SK-N-SH treated with all-trans-retinoic acid at 6 μM for 48 hours (cell line): ENCODE measurements around the gene HMX1.

Experiments used
- ATAC-seq: fragments of 200-7000 bp; cut with Tn5 transposase; 3 replicates; pipeline ENCODE4 v1.9.1; 2020; ENCODE audit warnings: mild to moderate bottlenecking, moderate library complexity
- ARNTL ChIP-seq: fragments of 450-650 bp; formaldehyde crosslinking; IDR thresholded peaks from 2 replicates; pipeline ENCODE4 v1.5.0; 2020; ENCODE audit warnings: low read depth, mild to moderate bottlenecking, moderate library complexity, borderline replicate concordance
- BACH2 ChIP-seq: fragments of 250-450 bp; sonication (Bioruptor Pico); IDR thresholded peaks from 2 replicates; pipeline ENCODE4 v1.9.0; 2021; ENCODE audit warnings: mild to moderate bottlenecking, borderline replicate concordance
- CSDC2 ChIP-seq: fragments of 250-450 bp; sonication (Bioruptor Pico); IDR thresholded peaks from 2 replicates; pipeline ENCODE4 v1.5.0; 2020; ENCODE audit warnings: mild to moderate bottlenecking, moderate library complexity
- ESRRG ChIP-seq: fragments of 250-450 bp; sonication (Bioruptor Pico); IDR thresholded peaks from 2 replicates; pipeline ENCODE4 v1.6.1; 2021; ENCODE audit warnings: mild to moderate bottlenecking
- GLIS3 ChIP-seq: fragments of 250-450 bp; sonication (Bioruptor Pico); IDR thresholded peaks from 2 replicates; pipeline ENCODE4 v1.5.0; 2020; ENCODE audit warnings: mild to moderate bottlenecking, moderate library complexity
- OSR1 ChIP-seq: fragments of 250-450 bp; sonication (Bioruptor Pico); IDR thresholded peaks from 2 replicates; pipeline ENCODE4 v1.8.0; 2022; ENCODE audit warnings: moderate library complexity, mild to moderate bottlenecking, inconsistent platforms
- PPARA ChIP-seq: fragments of 250-450 bp; sonication (Bioruptor Pico); IDR thresholded peaks from 2 replicates; pipeline ENCODE4 v1.5.0; 2020; ENCODE audit warnings: mild to moderate bottlenecking, borderline replicate concordance
- TCF4 ChIP-seq: fragments of 250-450 bp; sonication (Bioruptor Pico); IDR thresholded peaks from 2 replicates; pipeline ENCODE4 v1.8.0; 2021; ENCODE audit warnings: mild to moderate bottlenecking, moderate library complexity, borderline replicate concordance
- TOX ChIP-seq: fragments of 250-450 bp; sonication (Bioruptor Pico); IDR thresholded peaks from 2 replicates; pipeline ENCODE4 v1.8.0; 2021; ENCODE audit warnings: mild to moderate bottlenecking, moderate library complexity, borderline replicate concordance
- ZC3H10 ChIP-seq: fragments of 250-450 bp; sonication (Bioruptor Pico); IDR thresholded peaks from 2 replicates; pipeline ENCODE4 v1.5.1; 2021; ENCODE audit warnings: mild to moderate bottlenecking, moderate library complexity
- ZFP3 ChIP-seq: fragments of 250-450 bp; sonication (Bioruptor Pico); IDR thresholded peaks from 2 replicates; pipeline ENCODE4 v1.5.0; 2020; ENCODE audit warnings: mild to moderate bottlenecking, moderate library complexity
- ZFP30 ChIP-seq: fragments of 450-650 bp; formaldehyde crosslinking; IDR thresholded peaks from 2 replicates; pipeline ENCODE4 v1.5.0; 2022; ENCODE audit warnings: mild to moderate bottlenecking, moderate library complexity
- ZNF565 ChIP-seq: fragments of 450-650 bp; formaldehyde crosslinking; conservative IDR thresholded peaks from 2 replicates; pipeline ENCODE4 v1.5.0; 2020; ENCODE audit warnings: low read depth, mild to moderate bottlenecking, moderate library complexity
- ZNF70 ChIP-seq: fragments of 450-650 bp; formaldehyde crosslinking; IDR thresholded peaks from 2 replicates; pipeline ENCODE4 v1.5.0; 2020; ENCODE audit warnings: mild to moderate bottlenecking, moderate library complexity
- ZNF8 ChIP-seq: fragments of 450-650 bp; formaldehyde crosslinking; IDR thresholded peaks from 2 replicates; pipeline ENCODE4 v1.5.0; 2020; ENCODE audit warnings: mild to moderate bottlenecking, moderate library complexity
- TF ChIP-seq, protein P1 (sequence below): fragments of 250-450 bp; sonication (Bioruptor Pico); IDR thresholded peaks from 2 replicates; pipeline ENCODE4 v1.5.1; 2021; ENCODE audit warnings: mild to moderate bottlenecking, moderate library complexity
- TF ChIP-seq, protein P2 (sequence below): fragments of 250-450 bp; sonication (Bioruptor Pico); IDR thresholded peaks from 2 replicates; pipeline ENCODE4 v1.5.0; 2020; ENCODE audit warnings: mild to moderate bottlenecking, moderate library complexity
- TF ChIP-seq, protein P3 (sequence below): fragments of 250-450 bp; sonication (Bioruptor Pico); IDR thresholded peaks from 2 replicates; pipeline ENCODE4 v1.8.0; 2020; ENCODE audit warnings: mild to moderate bottlenecking, moderate library complexity, borderline replicate concordance
- TF ChIP-seq, protein P4 (sequence below): fragments of 250-450 bp; sonication (Bioruptor Pico); IDR thresholded peaks from 2 replicates; pipeline ENCODE4 v1.5.1; 2020; ENCODE audit warnings: low read depth, mild to moderate bottlenecking, moderate library complexity

Gene HMX1

DNA sequence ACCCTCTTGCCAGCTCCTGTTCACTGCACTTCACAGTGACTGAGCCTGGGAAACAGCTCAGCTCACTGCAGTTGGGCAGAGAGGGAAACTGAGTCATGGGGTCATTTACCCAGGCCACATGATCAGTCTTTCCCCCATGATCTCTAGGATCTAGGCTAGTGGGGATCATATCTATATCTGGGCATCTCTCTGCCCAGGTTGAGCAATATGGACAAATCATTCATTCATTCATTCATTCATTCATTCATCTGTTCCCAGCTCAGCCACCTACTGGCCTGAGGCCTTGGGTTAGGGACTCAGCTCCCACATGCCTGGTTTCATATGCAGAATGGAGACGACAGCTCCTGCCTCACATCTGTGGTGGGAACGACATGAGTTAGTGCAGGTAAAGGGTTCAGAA lies 45.3 kb upstream of the HMX1 start:
- TF ChIP-seq PPARA (CRISPR knock-in tag) = no peak
- TF ChIP-seq, protein P1, sequence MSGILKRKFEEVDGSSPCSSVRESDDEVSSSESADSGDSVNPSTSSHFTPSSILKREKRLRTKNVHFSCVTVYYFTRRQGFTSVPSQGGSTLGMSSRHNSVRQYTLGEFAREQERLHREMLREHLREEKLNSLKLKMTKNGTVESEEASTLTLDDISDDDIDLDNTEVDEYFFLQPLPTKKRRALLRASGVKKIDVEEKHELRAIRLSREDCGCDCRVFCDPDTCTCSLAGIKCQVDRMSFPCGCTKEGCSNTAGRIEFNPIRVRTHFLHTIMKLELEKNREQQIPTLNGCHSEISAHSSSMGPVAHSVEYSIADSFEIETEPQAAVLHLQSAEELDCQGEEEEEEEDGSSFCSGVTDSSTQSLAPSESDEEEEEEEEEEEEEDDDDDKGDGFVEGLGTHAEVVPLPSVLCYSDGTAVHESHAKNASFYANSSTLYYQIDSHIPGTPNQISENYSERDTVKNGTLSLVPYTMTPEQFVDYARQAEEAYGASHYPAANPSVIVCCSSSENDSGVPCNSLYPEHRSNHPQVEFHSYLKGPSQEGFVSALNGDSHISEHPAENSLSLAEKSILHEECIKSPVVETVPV (CRISPR knock-in tag) = no peak

DNA sequence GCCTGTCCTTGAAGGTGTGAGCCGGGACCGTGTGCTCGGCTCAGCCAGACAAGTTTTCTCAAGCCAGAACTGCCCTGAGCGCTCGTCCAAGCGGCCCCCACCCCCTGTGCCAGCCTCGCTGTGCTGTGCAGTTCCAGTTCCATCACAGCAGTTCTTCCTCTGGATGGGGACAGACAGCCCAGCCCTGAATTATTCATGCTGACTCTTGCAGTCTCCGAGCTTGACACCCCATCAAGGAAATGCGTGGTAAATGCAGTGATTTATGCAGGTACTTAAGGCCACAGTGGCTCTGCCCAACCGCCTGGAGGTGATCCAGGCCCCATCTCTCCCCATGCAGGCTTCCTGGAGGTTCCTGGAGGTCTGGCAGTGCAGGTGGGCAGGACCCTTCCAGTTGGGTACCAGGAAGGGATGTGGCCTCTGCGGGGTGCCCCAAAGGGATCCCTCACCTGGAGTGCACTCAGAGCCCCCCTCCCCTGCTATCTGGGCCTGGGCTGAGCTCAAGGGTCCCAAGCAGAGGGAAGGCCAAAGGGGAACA lies 44.8 kb upstream of the HMX1 start:
- ATAC-seq = no peak

More for the DNA sequence above, 45.3 kb upstream of the HMX1 start:
- ATAC-seq = no peak

DNA sequence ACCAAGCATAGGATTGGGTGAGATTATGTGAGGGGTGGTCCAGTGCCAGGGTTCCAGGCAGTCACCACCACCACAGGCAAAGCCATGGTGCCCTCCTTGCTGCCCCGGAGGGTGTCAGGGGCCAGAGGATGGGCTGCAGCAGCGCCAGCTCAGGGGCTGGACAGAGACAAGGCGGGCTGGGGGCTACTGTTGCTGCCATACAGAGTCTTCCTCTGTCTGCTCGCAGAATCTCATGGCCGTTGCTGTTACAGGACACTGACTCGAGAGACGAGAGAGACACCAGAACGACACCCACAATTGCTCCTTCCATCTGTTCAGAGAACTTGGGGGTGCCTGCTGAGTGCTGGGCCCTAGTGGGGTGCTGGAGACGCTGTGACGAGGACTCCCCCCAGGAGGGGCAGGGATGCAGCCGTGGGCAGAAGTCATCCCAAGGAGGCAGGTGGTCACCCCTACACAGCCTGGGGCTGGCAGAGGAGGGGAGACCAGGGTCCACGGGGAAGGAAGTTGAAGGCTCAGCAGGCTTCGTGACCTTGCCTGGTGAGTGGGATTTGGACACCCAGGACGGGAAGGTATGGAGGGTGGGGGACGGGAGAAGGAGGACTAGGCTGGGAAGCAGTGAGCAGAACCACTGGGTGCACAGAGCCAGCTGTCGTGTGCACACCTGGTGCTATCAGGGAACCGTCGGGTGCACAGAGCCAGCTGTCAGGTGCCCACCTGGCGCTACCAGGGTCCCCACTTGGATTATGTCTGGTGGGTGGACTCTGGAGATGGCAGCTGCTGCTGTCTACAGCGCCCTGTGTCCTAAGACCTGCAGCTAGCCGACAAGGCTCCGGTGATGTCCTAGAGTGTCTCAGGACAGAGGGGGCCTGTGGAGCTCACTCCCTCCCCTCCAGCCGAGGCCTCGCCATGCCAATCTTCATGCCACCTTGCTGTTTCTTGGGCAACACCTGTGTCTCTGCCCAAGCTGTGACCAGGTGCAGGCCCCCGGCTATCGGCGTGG lies 43.9 kb upstream of the HMX1 start:
- no peak for ATAC-seq

More for the DNA sequence above, 44.8 kb upstream of the HMX1 start:
- TF ChIP-seq TCF4 (CRISPR knock-in tag) (no peak), ZFP3 (CRISPR knock-in tag) (no peak), BACH2 (no peak), OSR1 (CRISPR knock-in tag) (no peak), ZNF565 (CRISPR knock-in tag) (no peak), ZNF70 (CRISPR knock-in tag) (no peak), GLIS3 (CRISPR knock-in tag) (no peak), ZC3H10 (CRISPR knock-in tag) (no peak), PPARA (CRISPR knock-in tag) (no peak), ZFP30 (CRISPR knock-in tag) (no peak)
- TF ChIP-seq, protein P1 (CRISPR knock-in tag) = no peak

DNA sequence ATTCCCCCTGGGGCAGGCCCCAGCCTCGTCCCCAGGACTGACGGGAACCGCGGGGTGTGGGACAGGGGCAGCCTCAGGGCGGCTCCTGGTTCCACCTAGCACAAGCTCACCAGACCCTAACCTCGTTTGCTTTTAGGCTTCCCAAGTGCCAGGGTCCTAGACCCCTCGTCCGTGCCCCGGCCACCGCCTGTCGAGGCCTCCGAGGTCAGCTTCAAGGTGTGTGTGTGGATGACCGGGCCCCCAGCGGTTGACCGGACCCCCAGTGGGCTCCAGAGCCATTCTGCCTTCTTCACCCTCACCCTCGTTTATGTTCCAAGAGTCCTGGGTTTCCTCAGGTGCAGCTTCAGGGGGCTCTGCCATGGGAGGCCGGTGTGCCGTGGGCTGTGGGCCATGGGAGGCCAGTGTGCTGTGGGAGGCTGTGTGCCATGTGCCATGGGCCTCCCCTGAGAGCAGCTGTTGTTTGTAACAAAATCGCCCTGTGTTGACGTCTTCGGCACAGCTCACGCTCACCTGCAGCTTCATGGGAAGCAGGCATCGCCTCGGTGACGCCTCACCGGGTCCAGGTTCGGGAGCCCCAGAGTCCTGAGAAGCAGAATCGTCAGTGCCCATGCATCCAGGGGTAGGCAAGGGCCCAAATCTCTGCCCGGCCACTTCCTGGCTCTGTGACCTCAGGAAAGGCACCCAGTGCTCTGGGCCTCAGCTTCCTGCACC lies 43.0 kb upstream of the HMX1 start:
- ATAC-seq = no peak
- TF ChIP-seq ARNTL (CRISPR knock-in tag) (no peak), TOX (CRISPR knock-in tag) (no peak), ZNF8 (CRISPR knock-in tag) (no peak), GLIS3 (CRISPR knock-in tag) (no peak), ESRRG (CRISPR knock-in tag) (no peak), ZNF565 (CRISPR knock-in tag) (no peak), TCF4 (CRISPR knock-in tag) (no peak), ZC3H10 (CRISPR knock-in tag) (no peak), PPARA (CRISPR knock-in tag) (no peak), ZFP3 (CRISPR knock-in tag) (no peak), BACH2 (no peak), CSDC2 (no peak), ZNF70 (CRISPR knock-in tag) (no peak)
- TF ChIP-seq, protein P2, sequence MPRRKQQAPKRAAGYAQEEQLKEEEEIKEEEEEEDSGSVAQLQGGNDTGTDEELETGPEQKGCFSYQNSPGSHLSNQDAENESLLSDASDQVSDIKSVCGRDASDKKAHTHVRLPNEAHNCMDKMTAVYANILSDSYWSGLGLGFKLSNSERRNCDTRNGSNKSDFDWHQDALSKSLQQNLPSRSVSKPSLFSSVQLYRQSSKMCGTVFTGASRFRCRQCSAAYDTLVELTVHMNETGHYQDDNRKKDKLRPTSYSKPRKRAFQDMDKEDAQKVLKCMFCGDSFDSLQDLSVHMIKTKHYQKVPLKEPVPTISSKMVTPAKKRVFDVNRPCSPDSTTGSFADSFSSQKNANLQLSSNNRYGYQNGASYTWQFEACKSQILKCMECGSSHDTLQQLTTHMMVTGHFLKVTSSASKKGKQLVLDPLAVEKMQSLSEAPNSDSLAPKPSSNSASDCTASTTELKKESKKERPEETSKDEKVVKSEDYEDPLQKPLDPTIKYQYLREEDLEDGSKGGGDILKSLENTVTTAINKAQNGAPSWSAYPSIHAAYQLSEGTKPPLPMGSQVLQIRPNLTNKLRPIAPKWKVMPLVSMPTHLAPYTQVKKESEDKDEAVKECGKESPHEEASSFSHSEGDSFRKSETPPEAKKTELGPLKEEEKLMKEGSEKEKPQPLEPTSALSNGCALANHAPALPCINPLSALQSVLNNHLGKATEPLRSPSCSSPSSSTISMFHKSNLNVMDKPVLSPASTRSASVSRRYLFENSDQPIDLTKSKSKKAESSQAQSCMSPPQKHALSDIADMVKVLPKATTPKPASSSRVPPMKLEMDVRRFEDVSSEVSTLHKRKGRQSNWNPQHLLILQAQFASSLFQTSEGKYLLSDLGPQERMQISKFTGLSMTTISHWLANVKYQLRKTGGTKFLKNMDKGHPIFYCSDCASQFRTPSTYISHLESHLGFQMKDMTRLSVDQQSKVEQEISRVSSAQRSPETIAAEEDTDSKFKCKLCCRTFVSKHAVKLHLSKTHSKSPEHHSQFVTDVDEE (CRISPR knock-in tag) = no peak
- TF ChIP-seq, protein P3, sequence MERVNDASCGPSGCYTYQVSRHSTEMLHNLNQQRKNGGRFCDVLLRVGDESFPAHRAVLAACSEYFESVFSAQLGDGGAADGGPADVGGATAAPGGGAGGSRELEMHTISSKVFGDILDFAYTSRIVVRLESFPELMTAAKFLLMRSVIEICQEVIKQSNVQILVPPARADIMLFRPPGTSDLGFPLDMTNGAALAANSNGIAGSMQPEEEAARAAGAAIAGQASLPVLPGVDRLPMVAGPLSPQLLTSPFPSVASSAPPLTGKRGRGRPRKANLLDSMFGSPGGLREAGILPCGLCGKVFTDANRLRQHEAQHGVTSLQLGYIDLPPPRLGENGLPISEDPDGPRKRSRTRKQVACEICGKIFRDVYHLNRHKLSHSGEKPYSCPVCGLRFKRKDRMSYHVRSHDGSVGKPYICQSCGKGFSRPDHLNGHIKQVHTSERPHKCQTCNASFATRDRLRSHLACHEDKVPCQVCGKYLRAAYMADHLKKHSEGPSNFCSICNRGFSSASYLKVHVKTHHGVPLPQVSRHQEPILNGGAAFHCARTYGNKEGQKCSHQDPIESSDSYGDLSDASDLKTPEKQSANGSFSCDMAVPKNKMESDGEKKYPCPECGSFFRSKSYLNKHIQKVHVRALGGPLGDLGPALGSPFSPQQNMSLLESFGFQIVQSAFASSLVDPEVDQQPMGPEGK (CRISPR knock-in tag) = no peak
- TF ChIP-seq, protein P1 (CRISPR knock-in tag) = no peak

More for the DNA sequence above, 43.9 kb upstream of the HMX1 start:
- TF ChIP-seq, protein P4, sequence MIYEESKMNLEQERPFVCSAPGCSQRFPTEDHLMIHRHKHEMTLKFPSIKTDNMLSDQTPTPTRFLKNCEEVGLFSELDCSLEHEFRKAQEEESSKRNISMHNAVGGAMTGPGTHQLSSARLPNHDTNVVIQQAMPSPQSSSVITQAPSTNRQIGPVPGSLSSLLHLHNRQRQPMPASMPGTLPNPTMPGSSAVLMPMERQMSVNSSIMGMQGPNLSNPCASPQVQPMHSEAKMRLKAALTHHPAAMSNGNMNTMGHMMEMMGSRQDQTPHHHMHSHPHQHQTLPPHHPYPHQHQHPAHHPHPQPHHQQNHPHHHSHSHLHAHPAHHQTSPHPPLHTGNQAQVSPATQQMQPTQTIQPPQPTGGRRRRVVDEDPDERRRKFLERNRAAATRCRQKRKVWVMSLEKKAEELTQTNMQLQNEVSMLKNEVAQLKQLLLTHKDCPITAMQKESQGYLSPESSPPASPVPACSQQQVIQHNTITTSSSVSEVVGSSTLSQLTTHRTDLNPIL = no peak
- TF ChIP-seq TCF4 (CRISPR knock-in tag) (no peak), TOX (CRISPR knock-in tag) (no peak)
